Measurements from ENCODE around the gene WDCP. TPM values are rescaled to one million over a fixed set of nuclear protein-coding genes. Genes with fewer than 3 reads are reported as not detected.

WDCP gene
- total RNA-seq, 4 donors from 2014 or later, result 6.1 to 8.1 (median 6.4) TPM

GRCh38 chr2:24058564-24059271, 11.5 kb upstream of the WDCP start:
- H3K27me3 ChIP-seq, result no peaks in the 10 kb centered on the region
- TF ChIP-seq EP300 (IDR thresholded peaks at IDR 0.05) (no peak), POLR2A (IDR thresholded peaks at IDR 0.05) (no peak)
- TF ChIP-seq, protein P1, sequence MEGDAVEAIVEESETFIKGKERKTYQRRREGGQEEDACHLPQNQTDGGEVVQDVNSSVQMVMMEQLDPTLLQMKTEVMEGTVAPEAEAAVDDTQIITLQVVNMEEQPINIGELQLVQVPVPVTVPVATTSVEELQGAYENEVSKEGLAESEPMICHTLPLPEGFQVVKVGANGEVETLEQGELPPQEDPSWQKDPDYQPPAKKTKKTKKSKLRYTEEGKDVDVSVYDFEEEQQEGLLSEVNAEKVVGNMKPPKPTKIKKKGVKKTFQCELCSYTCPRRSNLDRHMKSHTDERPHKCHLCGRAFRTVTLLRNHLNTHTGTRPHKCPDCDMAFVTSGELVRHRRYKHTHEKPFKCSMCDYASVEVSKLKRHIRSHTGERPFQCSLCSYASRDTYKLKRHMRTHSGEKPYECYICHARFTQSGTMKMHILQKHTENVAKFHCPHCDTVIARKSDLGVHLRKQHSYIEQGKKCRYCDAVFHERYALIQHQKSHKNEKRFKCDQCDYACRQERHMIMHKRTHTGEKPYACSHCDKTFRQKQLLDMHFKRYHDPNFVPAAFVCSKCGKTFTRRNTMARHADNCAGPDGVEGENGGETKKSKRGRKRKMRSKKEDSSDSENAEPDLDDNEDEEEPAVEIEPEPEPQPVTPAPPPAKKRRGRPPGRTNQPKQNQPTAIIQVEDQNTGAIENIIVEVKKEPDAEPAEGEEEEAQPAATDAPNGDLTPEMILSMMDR (IDR thresholded peaks at IDR 0.05), result no peak
- no peak overlapping the region for H3K27ac ChIP-seq
- H3K36me3 ChIP-seq, result peaks cover 0 to 15% (median 0%) of the 10 kb centered on the region in 3 donors
- no peaks in the 10 kb centered on the region for H3K9me3 ChIP-seq
- WGBS, 2 donors, result 82 to 83% methylated on average over 4 of the region's 4 CpGs
- DNase-seq (ENCODE audit: low spot score in 2 of 2), result no peak
- H3K4me1 ChIP-seq, result no peaks in the 10 kb centered on the region
- H3K4me3 ChIP-seq, result no peak overlapping the region

- no peaks in the 10 kb centered on the region for H3K27me3 ChIP-seq
- no peak overlapping the region for H3K27ac ChIP-seq
- no peak for TF ChIP-seq POLR2A (IDR thresholded peaks at IDR 0.05)
- no peak for TF ChIP-seq EP300 (IDR thresholded peaks at IDR 0.05)
- TF ChIP-seq, protein P1 (IDR thresholded peaks at IDR 0.05), result no peak
- H3K36me3 ChIP-seq, result peaks cover 0 to 4% (median 0%) of the 10 kb centered on the region in 3 donors
- DNase-seq (ENCODE audit: low spot score in 2 of 2), result no peak
- 94 to 97% methylated on average over 6 of the region's 6 CpGs for WGBS, 2 donors
- H3K9me3 ChIP-seq, result no peaks in the 10 kb centered on the region
- no peak overlapping the region for H3K4me3 ChIP-seq
- peaks cover 0 to under 1% (median 0%) of the 10 kb centered on the region in 4 donors for H3K4me1 ChIP-seq
Measured at GRCh38 chr2:24055750-24056149, 8.6 kb upstream of the WDCP start.

GRCh38 chr2:24054366-24055010, 7.3 kb upstream of the WDCP start:
- 79 to 81% methylated on average over 8 of the region's 8 CpGs for WGBS, 2 donors
- DNase-seq (ENCODE audit: low spot score in 2 of 2), result no peak
- H3K36me3 ChIP-seq, result peaks cover 0 to 4% (median 0%) of the 10 kb centered on the region in 3 donors
- no peak overlapping the region for H3K4me3 ChIP-seq
- TF ChIP-seq EP300 (IDR thresholded peaks at IDR 0.05), result no peak
- TF ChIP-seq, protein P1 (IDR thresholded peaks at IDR 0.05), result no peak
- TF ChIP-seq POLR2A (IDR thresholded peaks at IDR 0.05), result no peak
- no peak overlapping the region for H3K27ac ChIP-seq
- H3K27me3 ChIP-seq, result no peaks in the 10 kb centered on the region
- peaks cover 0 to 9% (median 0%) of the 10 kb centered on the region in 4 donors for H3K4me1 ChIP-seq
- H3K9me3 ChIP-seq, result no peaks in the 10 kb centered on the region

- DNase-seq (ENCODE audit: low spot score in 2 of 2), result no peak
- peaks cover 0 to 19% (median 3%) of the 10 kb centered on the region in 4 donors for H3K4me1 ChIP-seq
- no peak for TF ChIP-seq EP300 (IDR thresholded peaks at IDR 0.05)
- TF ChIP-seq, protein P1 (IDR thresholded peaks at IDR 0.05), result no peak
- TF ChIP-seq POLR2A (IDR thresholded peaks at IDR 0.05), result no peak
- H3K36me3 ChIP-seq, result peaks cover 0 to 4% (median 0%) of the 10 kb centered on the region in 3 donors
- 90 to 100% methylated on average over 1 of the region's 1 CpG for whole genome bisulfite sequencing, 2 donors
- no peaks in the 10 kb centered on the region for H3K27me3 ChIP-seq
- no peaks in the 10 kb centered on the region for H3K9me3 ChIP-seq
- H3K27ac ChIP-seq, result no peak overlapping the region
- no peak overlapping the region for H3K4me3 ChIP-seq
Measured at GRCh38 chr2:24052951-24053350, 5.8 kb upstream of the WDCP start.

GRCh38 chr2:24051833-24052232, 4.6 kb upstream of the WDCP start:
- no peaks in the 10 kb centered on the region for H3K9me3 ChIP-seq
- 75 to 83% methylated on average over 8 of the region's 8 CpGs for WGBS, 2 donors
- no peak for DNase-seq (ENCODE audit: low spot score in 2 of 2)
- peaks cover 0 to 4% (median 0%) of the 10 kb centered on the region in 3 donors for H3K36me3 ChIP-seq
- H3K4me3 ChIP-seq, result no peak overlapping the region
- peaks cover 0 to 24% (median 6%) of the 10 kb centered on the region in 4 donors for H3K4me1 ChIP-seq
- no peaks in the 10 kb centered on the region for H3K27me3 ChIP-seq
- H3K27ac ChIP-seq, result no peak overlapping the region
- TF ChIP-seq, protein P1 (IDR thresholded peaks at IDR 0.05), result no peak
- TF ChIP-seq POLR2A (IDR thresholded peaks at IDR 0.05), result no peak
- TF ChIP-seq EP300 (IDR thresholded peaks at IDR 0.05), result no peak

All from tibial nerve (tissue), 4 donors.